OCI-LY3 (cell line): Measurements from ENCODE around the gene PTPRU.

Experiments
- CTCF ChIP-seq: fragments of 200-600, 300-600 bp; sonication (generic); IDR thresholded peaks from 2 replicates; pipeline ENCODE4 v1.5.1; 2014; ENCODE audit warnings: antibody characterized with exemption, low read length, low read depth
- EZH2phosphoT487 ChIP-seq: fragments of 200-600 bp; shearing (Covaris generic); IDR thresholded peaks from 2 replicates; pipeline ENCODE4 v1.6.1; 2018; ENCODE audit warnings: antibody characterized with exemption, mixed run types, low read depth

DNA sequence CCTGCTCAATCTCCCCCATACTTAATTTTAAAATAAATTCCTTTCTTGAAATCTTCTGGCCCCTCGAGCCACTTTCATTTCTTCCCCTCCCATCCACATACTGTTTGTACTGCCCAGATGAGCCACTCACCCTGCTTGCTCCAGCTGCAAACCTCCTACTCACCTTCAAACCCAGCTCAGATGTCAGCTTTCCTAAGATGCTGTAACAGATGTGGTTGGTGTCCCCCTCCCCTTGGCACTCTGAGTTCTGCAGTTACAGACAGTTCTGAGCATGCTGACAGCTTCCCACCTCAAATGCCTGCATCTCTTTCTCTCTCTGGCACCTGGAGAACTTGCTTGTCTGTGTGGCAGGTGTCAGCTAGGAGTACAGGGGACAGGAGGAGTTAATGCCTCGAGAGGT is 106.7 kb downstream of the PTPRU start:
- TF ChIP-seq CTCF, result no peak
- TF ChIP-seq EZH2phosphoT487, result no peak
